GM19239 (cell line): ENCODE measurements around the gene PVALEF.
"Not testable (repeated sequence)": the region's sequence is repeated elsewhere in the genome, so short reads cannot be mapped to it uniquely, and the experiment has no call there.

ENCODE experiments used
- DNase-seq: peaks from one replicate; pipeline ENCODE4 v3.0.0; 2011; ENCODE audit warnings: low spot score; ENCODE audit not compliant: insufficient read length
- FAIRE-seq: peaks from 2 replicates; lab custom pipeline; 2011; peaks lifted over from hg19 to GRCh38; lab: Jason Lieb, UNC

PVALEF gene

DNA sequence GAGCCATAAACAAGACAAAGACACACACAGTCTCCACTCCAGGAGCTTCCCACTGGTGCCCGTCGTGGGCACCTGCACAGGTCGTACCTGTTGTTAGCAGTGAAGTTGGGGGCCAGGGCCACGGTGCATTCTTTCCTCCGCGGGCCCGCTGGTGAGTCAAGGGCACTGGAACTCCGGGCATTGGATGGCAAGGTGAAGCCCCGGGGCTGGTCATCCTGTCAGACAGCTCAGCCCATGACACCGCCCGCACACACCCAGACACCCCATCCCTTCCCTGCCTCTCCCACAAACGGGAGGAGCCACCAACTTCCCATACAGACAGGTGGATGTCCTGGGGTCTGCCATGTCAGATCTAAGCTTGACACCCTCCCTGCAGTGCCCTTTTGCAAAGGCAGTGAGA is 41.4 kb downstream of the PVALEF start:
- no peak for DNase-seq
- FAIRE-seq: no peak

DNA sequence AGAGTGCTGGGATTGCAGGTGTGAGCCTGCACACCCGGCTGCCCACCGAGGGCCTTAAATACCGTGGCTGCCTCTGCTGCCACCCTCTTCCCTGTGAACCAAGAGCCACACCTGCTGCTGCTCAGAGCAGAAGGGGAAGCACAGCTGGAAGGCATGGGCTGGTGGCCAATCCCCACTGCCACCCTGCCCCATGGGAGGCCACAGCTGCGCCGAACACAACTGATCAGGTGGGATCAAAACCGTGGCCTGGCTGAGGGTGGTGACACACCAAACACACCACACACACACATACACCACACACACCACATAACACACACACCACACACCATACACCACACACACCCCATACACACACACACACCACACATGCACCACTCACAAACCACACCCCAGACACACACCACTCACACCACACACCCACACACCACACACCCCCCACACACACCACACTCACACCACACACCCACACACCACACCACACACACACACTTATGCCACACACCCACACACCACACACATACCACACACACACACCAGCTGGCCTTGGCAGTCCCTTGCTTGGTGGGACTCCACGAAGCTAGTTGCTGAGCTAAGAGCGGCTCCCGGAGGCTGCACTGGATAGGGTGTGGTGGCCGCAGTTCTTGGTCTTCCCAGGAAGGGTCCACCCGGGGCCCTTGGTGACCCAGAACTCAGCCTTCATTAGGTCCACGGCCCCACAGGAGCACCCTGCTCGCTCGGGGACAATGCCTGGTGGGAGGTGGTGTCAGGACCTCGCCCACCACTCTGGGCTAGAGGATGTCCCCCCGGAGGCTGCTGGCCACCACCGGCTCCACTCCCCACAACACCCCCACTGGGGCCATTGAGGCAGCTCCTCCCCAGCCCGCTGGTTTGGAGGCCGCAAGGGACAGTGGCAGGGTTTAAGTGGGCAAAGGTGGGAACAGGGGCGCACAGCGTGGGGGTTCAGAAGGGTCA is 42.6 kb downstream of the PVALEF start:
- DNase-seq (no peak), FAIRE-seq (no peak)

DNA sequence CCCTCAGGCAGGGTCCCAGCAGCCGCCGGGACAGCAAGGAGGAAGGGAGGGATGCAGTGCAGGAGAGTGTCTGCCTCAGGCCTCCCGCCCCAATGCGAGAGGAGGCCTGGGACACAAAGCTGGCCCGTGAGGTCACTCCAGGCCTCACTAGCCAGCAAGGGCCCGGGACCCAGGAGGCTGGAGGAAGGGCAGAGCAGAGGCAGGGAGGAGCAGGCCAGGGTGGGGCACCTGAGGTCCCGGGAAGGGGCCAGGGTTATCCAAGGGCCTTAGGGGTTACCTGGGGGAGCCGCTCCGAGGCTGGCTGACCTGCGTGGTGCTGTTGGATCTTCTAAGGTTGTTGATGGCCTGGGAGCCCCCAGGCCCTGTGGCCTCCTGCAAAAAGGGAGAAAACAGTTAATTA is 43.3 kb downstream of the PVALEF start:
- DNase-seq (no peak), FAIRE-seq (no peak)

DNA sequence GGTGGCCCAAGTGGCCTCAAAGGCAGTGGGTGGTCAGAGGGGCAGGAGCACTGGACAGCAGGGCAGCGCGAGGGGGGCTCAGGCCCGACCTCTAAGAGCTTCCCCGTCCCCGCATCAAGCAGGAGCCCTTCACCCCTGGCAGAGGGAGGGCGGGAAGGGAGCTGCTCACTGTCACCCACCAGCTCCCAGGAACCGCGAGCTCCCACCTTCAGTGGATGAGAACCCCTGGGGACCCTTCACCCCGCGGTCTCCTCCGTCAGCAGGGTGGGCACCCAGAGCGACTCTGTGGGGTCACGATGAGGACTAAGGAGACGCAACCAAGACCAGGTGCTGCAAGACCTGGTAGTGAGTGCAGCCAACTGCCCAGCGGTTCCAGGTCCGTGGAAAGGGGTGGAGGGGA is 43.8 kb downstream of the PVALEF start:
- FAIRE-seq (no peak), DNase-seq (no peak)

DNA sequence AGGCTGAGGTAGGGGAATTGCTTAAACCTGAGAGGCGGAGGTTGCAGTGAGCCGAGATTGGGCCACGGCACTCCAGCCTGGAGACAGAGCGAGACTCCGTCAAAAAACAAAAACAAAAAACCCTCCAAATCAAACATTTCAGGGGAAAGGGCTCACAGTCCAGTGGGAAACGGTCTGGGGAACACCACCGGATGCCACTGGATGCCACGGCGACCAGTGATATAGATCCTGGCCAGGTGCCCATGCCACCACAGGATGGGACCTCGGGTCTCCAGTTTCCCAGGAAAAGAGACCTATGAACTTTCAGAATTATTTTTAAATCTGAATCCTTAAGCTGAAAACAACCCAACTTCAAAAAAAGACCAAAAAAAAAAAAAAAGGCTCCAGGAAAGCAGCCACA is 45.2 kb downstream of the PVALEF start:
- DNase-seq (no peak), FAIRE-seq (no peak)

DNA sequence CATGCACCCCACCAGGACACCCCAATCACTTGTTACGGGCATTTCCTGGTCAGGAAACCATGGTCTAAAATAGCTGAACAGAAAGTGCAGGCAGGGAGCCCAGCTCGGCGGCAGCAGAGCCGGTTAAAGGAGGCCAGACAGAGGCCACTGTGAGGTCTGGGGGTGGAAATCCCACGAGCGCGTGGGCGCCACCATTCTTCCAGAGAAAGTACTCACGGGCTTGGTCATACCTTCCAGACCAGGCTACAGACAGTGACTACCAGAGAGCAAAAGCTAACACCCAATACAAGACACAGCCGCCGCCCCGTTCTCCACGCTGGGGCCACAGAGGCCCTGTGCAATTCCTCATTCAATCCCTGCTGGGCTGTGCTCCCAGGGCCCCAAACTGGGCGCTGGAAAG is 45.6 kb downstream of the PVALEF start:
- FAIRE-seq (no peak), DNase-seq (no peak)

DNA sequence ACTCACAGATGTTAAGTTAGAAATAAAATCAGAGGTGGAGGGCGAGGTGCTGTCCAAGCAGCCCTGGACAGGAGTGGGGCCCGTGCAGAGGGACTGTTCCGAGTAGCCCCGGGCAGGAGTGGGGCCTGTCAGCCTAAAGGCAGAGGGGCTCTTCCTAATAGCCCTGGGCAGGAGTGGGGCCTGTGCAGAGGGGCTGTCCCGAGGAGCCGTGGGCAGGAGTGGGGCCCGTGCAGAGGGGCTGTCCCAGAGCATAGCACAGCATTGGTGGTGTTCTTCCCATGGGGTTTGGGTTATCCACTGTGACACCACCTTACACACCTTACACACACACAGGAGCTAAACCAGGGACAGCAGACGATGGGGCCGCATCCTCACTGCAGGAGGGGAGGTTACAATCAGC is 47.1 kb downstream of the PVALEF start:
- FAIRE-seq (no peak), DNase-seq (no peak)

DNA sequence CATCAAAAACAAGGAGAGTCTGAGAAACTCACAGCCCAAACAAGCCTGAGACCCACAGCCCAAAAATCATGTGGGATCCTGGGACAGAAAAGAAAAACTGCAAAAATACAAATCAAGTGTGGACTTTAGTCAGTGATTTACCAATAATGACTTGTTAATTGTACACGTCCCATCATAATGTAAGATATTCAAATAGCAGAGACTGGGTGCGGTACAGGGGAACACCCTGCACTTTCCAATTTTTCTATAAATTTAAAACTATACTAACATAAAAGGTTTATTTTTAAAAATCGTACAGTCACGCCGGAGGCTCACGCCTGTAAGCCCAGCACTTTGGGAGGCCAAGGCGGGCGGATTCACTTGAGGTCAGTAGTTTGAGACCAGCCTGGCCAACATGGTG is 48.7 kb downstream of the PVALEF start:
- FAIRE-seq: no peak
- no peak for DNase-seq

DNA sequence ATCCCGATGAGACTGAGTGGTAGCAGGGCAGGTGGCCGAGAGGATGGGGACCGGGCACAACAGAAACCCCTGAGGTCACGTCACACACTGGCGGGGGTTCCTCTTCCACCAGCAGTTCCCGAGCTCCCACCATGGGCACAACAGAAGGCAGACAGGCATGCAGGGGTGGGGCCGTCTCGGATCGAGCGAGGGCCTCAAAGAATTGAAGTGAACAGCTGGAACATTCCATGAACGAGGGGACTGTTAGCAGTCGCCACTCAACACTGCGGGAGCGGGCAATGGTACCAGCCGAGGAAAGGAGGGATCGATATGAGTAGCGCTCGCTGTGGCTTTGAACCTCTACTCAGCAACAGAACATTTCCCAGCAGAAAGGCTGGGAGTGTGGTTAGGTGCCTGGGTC is 52.2 kb downstream of the PVALEF start:
- DNase-seq: no peak
- no peak for FAIRE-seq

DNA sequence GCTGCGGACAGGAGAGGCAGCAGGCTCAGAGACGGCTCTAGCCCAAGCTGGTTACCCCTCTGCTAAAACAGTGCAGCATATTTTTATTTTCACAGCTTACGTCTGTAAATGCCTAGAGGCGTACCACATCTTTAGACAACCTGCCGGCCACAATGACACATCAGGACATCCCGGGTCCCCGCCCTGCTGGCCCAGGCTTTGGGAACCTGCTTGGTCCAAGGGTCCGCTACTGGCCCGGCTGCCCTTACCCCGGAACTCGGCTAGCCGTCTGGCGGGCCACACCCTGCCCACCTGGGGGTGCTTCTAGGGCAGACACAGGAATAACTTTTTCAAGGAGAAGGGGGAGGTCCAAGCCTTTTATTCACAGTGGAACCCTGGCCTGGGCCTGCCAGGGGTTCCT is 53.2 kb downstream of the PVALEF start:
- DNase-seq (no peak), FAIRE-seq (no peak)

DNA sequence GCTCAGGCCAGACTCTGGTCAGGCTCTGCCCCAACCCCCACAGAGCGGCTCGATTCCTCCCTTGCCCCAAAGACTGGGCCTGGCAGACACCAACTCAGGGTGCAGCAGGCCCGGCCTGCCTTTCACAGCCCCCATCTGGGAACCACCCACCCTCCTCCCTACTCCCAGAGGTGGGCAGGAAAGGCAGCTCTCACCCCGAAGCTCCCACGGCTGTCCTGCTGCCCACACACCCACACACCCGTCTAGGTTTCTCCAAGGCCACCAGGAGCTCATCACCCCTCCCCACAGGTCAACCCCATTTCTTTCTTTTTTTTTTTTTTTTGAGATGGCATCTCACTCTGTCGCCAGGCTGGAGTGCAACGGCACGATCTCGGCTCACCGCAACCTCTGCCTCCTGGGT is 53.7 kb downstream of the PVALEF start:
- DNase-seq: no peak
- no peak for FAIRE-seq

DNA sequence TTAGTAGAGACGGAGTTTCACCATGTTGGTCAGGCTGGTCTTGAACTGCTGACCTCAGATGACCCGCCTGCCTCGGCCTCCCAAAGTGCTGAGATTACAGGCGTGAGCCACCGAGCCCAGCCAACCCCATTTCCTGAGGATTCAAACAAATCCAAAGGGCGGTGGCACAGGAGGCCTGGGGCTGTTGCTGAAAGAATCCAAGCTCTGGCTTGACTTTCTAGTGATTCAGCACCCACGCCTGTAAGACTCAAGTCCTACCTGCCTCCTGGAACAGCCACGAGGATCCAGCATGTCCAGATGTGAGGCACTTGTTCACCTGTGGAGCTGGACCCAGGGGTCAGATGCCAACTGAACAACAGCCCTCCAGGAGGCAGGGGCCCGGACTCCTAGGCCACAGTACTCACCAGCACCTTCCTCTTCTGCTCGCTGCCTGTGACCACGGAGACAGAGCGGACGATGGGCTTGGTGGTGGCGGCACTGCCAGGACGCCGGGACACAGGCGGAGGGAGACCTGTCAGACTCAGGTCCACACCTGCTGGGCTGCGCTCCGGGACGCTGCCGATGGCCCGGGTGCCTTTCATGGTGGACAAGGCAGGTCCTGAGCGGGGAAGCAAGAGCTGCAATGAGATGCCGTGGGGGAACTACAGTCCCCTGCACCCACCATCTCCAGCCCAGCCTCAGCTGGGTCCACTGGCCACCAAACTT is 54.3 kb downstream of the PVALEF start:
- FAIRE-seq (no peak), DNase-seq (no peak)

DNA sequence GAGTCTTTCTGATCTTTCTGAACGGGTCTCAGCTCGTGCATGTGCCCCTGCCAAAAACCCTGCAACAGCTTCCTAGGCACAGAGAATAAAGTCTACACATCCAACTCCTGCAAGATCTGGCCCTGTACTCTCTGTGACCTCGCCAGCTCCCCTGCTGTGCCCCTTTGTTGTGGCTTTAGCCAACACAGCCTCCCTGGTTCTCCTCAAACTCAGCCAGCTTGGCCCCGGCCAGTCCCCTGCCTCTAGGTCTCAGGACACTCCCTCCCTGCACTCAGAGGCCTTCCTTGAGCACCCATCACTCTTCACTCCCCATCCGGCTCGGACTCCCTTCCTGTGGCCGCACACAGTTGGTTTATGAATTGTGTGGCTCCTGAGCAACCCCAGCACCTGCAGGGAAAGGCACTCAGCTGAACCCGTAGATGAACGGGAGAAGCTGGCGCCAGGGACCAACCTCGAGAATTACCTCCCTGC is 56.1 kb downstream of the PVALEF start:
- DNase-seq (no peak), FAIRE-seq (no peak)

DNA sequence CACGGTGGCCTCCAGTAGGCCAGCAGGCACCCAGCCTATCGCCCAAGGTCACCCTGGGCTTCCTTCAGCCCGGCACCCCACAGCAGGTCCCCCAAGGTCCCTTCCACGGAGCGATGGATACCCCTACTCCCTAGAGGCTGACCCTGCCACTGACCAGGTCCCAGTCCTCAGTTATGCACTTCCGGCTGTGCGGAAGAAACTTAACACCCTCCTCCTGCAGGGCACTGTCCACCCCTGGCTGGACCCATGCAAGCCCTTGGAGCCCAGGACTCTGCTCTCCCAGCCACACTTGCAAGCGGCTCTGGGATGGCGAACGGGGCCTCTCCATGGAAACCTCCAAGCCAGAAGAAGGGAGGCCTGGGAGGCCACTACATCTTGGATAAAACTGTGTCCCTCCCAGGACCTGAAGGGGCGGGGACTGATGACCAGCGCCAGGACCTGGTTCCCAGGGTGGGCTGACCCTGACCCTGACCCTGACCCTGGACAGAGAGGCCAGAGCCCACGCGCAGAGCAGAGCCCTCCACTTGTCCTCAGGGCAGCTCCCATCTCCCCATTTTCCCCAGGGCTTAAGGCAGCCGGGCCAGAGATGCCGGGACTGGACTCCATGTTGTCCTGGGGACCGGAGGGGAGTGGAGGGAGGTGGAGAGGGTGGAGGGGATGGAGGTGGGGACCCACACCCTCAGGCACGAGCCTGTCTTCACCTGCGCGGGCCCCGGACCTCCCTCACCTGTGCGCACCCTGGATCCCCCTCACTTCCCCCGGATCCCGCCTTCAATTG is 56.7 kb downstream of the PVALEF start:
- no peak for DNase-seq
- no peak for FAIRE-seq

DNA sequence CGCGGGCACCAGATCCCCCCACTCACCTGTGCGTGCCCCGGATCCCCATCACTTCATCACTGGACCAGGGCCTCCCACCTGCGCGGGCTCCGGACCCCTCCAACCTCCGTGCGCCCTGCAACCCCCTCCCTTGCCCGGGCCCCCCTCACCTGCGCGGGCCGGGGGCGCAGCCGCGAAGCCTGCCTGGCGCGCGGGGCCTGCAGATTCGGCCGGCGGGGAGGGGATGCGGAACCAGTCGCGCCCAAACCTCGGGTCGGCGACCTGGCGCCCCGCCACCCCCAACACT is 57.3 kb downstream of the PVALEF start:
- DNase-seq: no peak
- no peak for FAIRE-seq

DNA sequence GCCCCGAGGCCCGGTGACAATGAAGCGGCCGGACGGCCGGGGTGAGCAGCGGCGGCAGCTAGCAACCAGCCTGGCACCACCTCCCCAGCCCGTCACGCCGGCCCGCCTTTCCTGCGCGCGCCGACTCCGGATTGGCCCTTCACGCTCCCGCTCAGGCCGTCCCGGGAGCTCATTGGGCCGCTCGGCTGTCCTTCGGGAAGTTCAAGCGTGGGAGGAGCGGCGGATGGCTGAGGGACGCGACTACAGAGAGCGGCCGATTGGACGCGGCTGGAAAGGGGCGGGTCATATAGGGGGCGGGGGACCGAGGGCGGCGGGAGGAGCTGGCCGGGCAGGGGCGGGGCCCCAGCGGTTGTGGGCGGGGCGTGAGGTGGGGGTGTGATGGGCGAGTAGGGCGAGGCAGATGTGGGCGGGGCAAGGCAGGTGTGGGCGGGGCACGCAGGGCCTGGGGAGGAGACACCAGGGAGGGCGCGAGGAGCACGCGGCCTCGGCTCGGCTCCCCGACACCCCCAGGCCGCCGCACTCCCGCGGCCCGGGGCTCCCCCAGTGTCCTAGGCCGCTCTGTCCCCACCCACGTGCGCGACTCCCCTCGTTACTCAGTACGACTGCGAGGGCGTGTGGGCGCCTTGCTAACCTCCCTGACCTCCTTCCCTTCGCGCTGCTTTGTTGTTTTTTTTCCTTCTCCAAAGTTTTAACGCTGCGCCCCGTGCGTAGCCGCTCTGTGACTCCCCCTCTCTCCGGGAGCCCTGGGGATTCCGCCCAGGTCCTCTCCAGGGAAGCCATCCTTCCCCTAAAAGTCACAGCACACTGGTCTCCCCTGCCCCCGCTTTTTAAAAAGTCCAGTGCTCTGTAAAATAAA is 57.8 kb downstream of the PVALEF start, which contains the start of gene CEP131:
TSS of gene CEP131 (minus strand) at position 60 of the 856 bp plus-strand sequence. CDS start 2,909 bp downstream, outside the sequence.
- DNase-seq (peak; percentile 99), FAIRE-seq (peak; percentile 70)

DNA sequence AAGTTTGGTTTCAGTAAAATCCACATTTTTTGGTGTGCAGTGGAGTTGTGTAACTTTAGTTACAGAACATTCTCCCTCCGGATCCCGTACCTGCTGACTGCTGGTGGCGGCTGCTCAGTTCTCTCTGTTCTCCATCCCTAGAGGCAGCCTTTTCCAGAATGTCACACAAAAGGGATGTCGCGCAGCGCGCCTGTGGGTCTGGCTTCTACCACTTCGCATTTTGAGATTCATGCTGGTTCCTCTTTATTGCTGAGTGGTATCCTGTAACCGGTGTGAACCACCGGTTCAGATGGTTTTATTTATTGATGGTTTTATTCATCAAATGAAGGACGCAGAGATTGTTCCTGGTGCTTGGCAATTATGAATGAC is 58.4 kb downstream of the PVALEF start:
- FAIRE-seq: no peak
- no peak for DNase-seq

DNA sequence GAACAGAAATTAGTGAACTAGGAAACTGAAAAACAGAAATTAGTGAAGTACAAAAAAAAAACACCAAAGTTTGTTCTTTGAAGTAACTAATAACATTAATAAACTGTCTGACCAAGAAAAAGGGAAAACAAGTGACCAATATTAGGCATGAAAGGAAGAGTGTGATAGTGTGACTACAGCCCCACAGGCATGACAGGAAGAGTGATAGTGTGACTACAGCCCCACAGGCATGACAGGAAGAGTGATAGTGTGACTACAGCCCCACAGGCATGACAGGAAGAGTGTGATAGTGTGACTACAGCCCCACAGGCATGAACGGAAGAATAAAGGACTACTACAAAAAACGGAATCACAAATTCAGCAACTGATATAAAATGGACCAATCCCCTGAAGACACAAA is 62.3 kb downstream of the PVALEF start:
- FAIRE-seq: peak; percentile 66

DNA sequence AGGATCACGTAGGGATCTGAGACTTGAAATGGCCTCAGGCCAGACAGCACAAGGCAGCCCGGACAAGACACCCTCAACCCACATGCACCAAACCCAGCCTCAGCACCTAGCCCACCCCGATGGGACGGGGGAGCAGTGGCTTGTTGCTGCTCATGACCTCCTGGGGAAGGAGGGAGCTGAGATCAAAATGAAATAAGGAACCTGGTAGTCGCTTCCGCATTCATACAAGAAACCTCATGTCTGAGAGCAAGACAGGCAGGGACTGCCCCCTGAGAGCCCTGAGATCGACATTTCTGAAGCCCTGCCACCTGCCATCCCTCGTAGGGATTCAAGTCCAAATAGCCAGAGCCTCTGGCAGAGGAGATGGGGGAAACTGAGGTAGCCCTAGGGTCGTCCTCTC is 63.1 kb downstream of the PVALEF start:
- FAIRE-seq (peak; percentile 73), DNase-seq (no peak)

More for the DNA sequence above, 62.3 kb downstream of the PVALEF start:
- DNase-seq: not testable (repeated sequence)
